SU-DHL-6 (cell line): ENCODE data around the gene CRYZL1.

ENCODE experiments used
- H2AFZ ChIP-seq: fragments of 200-600 bp; sonication (generic); 2 replicates; pipeline ENCODE4 v1.6.1; 2014; ENCODE audit warnings: low read depth, mild to moderate bottlenecking, moderate library complexity, mixed read lengths, antibody characterized with exemption, low read length; ENCODE audit not compliant: severe bottlenecking
- H3F3A ChIP-seq: fragments of 200-600 bp; shearing (Covaris generic); 2 replicates; pipeline ENCODE4 v1.6.0; 2016; ENCODE audit warnings: antibody characterized with exemption, mild to moderate bottlenecking; ENCODE audit not compliant: insufficient read depth
- H3K27ac ChIP-seq: fragments of 200-600 bp; sonication (generic); 2 replicates; pipeline ENCODE4 v1.5.1; 2016; ENCODE audit warnings: low read depth, mild to moderate bottlenecking, low read length, moderate library complexity, mixed read lengths
- H3K27me3 ChIP-seq: fragments of 200-600 bp; sonication (generic), shearing (Covaris generic); 2 replicates; pipeline ENCODE4 v1.6.0; 2014; ENCODE audit warnings: mild to moderate bottlenecking, low read length
- H3K36me3 ChIP-seq: fragments of 200-600 bp; sonication (generic); 2 replicates; pipeline ENCODE4 v1.6.1; 2014; ENCODE audit warnings: mild to moderate bottlenecking, low read length, mixed read lengths
- H3K4me2 ChIP-seq: fragments of 300-600, 200-600 bp; shearing (Covaris generic), sonication (generic); 2 replicates; pipeline ENCODE4 v1.6.0; 2014; ENCODE audit warnings: low read length, low read depth, mild to moderate bottlenecking; ENCODE audit not compliant: poor library complexity, severe bottlenecking
- H3K4me3 ChIP-seq: fragments of 200-600 bp; sonication (generic); 2 replicates; pipeline ENCODE4 v1.5.1; 2014; ENCODE audit warnings: antibody characterized with exemption, low read length, mild to moderate bottlenecking, mixed read lengths; ENCODE audit not compliant: insufficient read depth, poor library complexity, severe bottlenecking
- H3K79me2 ChIP-seq: fragments of 200-600 bp; sonication (generic); 2 replicates; pipeline ENCODE4 v1.6.1; 2014; ENCODE audit warnings: mild to moderate bottlenecking, low read length, moderate library complexity; ENCODE audit not compliant: insufficient read depth
- H3K9ac ChIP-seq: fragments of 200-600 bp; sonication (generic); 2 replicates; pipeline ENCODE4 v1.7.0; 2014; ENCODE audit warnings: mild to moderate bottlenecking, low read length
- H3K9me2 ChIP-seq: fragments of 200-600 bp; sonication (generic); replicated peaks from 2 replicates; pipeline ENCODE4 v1.6.1; 2014; ENCODE audit warnings: low read length; ENCODE audit not compliant: insufficient read depth
- H3K9me3 ChIP-seq: fragments of 200-600 bp; sonication (generic); 2 replicates; pipeline ENCODE4 v1.6.1; 2014; ENCODE audit warnings: low read length, mixed read lengths; ENCODE audit not compliant: insufficient read depth
- H4K20me1 ChIP-seq: fragments of 200-600 bp; sonication (generic); 2 replicates; pipeline ENCODE4 v1.6.1; 2014; ENCODE audit warnings: low read depth, mild to moderate bottlenecking, antibody characterized with exemption, low read length, moderate library complexity, mixed read lengths
- CTCF ChIP-seq: fragments of 200-600 bp; sonication (generic); IDR thresholded peaks from one replicate; pipeline ENCODE4 v1.5.1; 2017; ENCODE audit warnings: antibody characterized with exemption, mild to moderate bottlenecking, low read length, moderate library complexity; ENCODE audit not compliant: insufficient read depth, poor library complexity, severe bottlenecking
- EZH2phosphoT487 ChIP-seq: fragments of 200-600 bp; sonication (generic), shearing (Covaris generic); conservative IDR thresholded peaks from 2 replicates; pipeline ENCODE4 v1.6.1; 2018; ENCODE audit warnings: mild to moderate bottlenecking, antibody characterized with exemption, low read length, moderate library complexity, mixed read lengths

The CRYZL1 gene

GRCh38 chr21:33611006-33611744, 30.4 kb downstream of the CRYZL1 start:
- no peak overlapping the region for H3K27ac ChIP-seq
- no peak overlapping the region for H2AFZ ChIP-seq
- H3F3A ChIP-seq, result no peaks in the 10 kb centered on the region
- no peaks in the 10 kb centered on the region for H3K27me3 ChIP-seq
- no peaks in the 10 kb centered on the region for H3K79me2 ChIP-seq
- no peaks in the 10 kb centered on the region for H4K20me1 ChIP-seq
- TF ChIP-seq CTCF (no peak), EZH2phosphoT487 (no peak)
- no peak overlapping the region for H3K9ac ChIP-seq
- no peak overlapping the region for H3K4me2 ChIP-seq
- no peaks in the 10 kb centered on the region for H3K9me2 ChIP-seq
- no peaks in the 10 kb centered on the region for H3K36me3 ChIP-seq
- no peaks in the 10 kb centered on the region for H3K9me3 ChIP-seq
- no peak overlapping the region for H3K4me3 ChIP-seq

DNA sequence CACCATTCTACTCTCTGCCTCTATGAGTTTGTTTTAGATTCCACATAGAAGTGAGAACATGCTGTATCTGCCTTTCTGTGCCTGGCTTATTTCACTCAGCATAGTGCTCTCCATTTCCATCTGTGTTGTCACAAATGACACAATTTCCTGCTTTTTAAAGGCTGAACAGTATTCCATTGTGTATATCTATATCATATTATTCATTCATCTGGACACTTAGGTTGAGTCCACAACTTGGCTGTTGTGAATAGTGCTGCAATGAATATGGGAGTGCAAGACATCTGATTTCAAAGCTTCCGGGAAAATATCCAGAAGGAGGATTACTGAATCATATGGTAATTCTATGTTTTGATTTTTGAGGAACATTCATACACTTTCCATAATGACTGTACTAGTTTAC, 33.0 kb downstream of the CRYZL1 start:
- Histone ChIP-seq H3K79me2 (no peaks in the 10 kb centered on the region), H3K27ac (no peak overlapping the region), H2AFZ (no peak overlapping the region), H3K4me2 (no peak overlapping the region), H3K9me2 (no peaks in the 10 kb centered on the region), H3K36me3 (no peaks in the 10 kb centered on the region), H4K20me1 (no peaks in the 10 kb centered on the region), H3K9me3 (no peaks in the 10 kb centered on the region), H3K9ac (no peak overlapping the region), H3K27me3 (no peaks in the 10 kb centered on the region), H3K4me3 (no peak overlapping the region), H3F3A (no peaks in the 10 kb centered on the region; the same call in 1 of the 2 replicates)
- TF ChIP-seq CTCF (no peak), EZH2phosphoT487 (no peak)

- no peaks in the 10 kb centered on the region; the same call in 1 of the 2 replicates for H3F3A ChIP-seq
- TF ChIP-seq CTCF (no peak), EZH2phosphoT487 (no peak)
- H3K79me2 ChIP-seq, result no peaks in the 10 kb centered on the region
- H3K27me3 ChIP-seq, result no peaks in the 10 kb centered on the region
- H3K9me2 ChIP-seq, result no peaks in the 10 kb centered on the region
- H3K4me3 ChIP-seq, result no peak overlapping the region
- no peak overlapping the region for H2AFZ ChIP-seq
- H3K27ac ChIP-seq, result no peak overlapping the region
- no peak overlapping the region for H3K9ac ChIP-seq
- no peak overlapping the region for H3K4me2 ChIP-seq
- H3K36me3 ChIP-seq, result peaks cover 4% of the 10 kb centered on the region; the same call in 1 of the 2 replicates
- no peaks in the 10 kb centered on the region for H4K20me1 ChIP-seq
- no peaks in the 10 kb centered on the region for H3K9me3 ChIP-seq
Observed at GRCh38 chr21:33598051-33598450, 43.5 kb downstream of the CRYZL1 start.
